ENCODE data around the gene PXN. TPM values are rescaled to one million over a fixed set of nuclear protein-coding genes. Genes with fewer than 3 reads are reported as not detected.
"Not testable (repeated sequence)": the region's sequence is repeated elsewhere in the genome, so short reads cannot be mapped to it uniquely, and the experiment has no call there.

The PXN gene
- total and polyA plus RNA-seq, 4 donors, result 6.0 to 13.1 (median 12.3) TPM

- H3K4me3 ChIP-seq (ENCODE audit: low read depth in 1 of 3, low read length in 3 of 3), result no peak overlapping the region
- no peaks in the 10 kb centered on the region for H3K9me3 ChIP-seq (ENCODE audit: control insufficient read depth in 4 of 4, low read length in 3 of 4)
- H3K27me3 ChIP-seq (ENCODE audit: control insufficient read depth in 4 of 4, insufficient read depth in 4 of 4, low read length in 3 of 4), result no peaks in the 10 kb centered on the region
- peaks cover 5 to 48% (median 26%) of the 10 kb centered on the region in 4 donors for H3K36me3 ChIP-seq (ENCODE audit: control insufficient read depth in 4 of 4, insufficient read depth in 3 of 4, low read depth in 1 of 4, low read length in 3 of 4)
- H3K4me1 ChIP-seq (ENCODE audit: control insufficient read depth in 4 of 4, insufficient read depth in 4 of 4, low read length in 3 of 4), result peaks cover 0 to 9% (median 6%) of the 10 kb centered on the region in 4 donors
- 95% methylated on average over 13 of the region's 13 CpGs for WGBS
- H3K9ac ChIP-seq (ENCODE audit: low read depth in 1 of 2, low read length in 2 of 2), result no peak overlapping the region
- TF ChIP-seq, protein P1, sequence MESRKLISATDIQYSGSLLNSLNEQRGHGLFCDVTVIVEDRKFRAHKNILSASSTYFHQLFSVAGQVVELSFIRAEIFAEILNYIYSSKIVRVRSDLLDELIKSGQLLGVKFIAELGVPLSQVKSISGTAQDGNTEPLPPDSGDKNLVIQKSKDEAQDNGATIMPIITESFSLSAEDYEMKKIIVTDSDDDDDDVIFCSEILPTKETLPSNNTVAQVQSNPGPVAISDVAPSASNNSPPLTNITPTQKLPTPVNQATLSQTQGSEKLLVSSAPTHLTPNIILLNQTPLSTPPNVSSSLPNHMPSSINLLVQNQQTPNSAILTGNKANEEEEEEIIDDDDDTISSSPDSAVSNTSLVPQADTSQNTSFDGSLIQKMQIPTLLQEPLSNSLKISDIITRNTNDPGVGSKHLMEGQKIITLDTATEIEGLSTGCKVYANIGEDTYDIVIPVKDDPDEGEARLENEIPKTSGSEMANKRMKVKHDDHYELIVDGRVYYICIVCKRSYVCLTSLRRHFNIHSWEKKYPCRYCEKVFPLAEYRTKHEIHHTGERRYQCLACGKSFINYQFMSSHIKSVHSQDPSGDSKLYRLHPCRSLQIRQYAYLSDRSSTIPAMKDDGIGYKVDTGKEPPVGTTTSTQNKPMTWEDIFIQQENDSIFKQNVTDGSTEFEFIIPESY (IDR thresholded peaks at IDR 0.05), result no peak
- no peak for TF ChIP-seq SP1 (IDR thresholded peaks at IDR 0.05)
- TF ChIP-seq GABPA (IDR thresholded peaks at IDR 0.05 in 1 of 2, conservative IDR thresholded peaks at IDR 0.05 in 1 of 2), result no peak
- no peak for TF ChIP-seq FOXA2 (IDR thresholded peaks at IDR 0.05)
- no peak overlapping the region for H3K27ac ChIP-seq (ENCODE audit: low read depth in 1 of 2, low read length in 2 of 2)
- DNase-seq (ENCODE audit: low spot score), result no peak
These were observed 55.7 kb downstream of the PXN start for GRCh38 chr12:120209851-120210250.

DNA sequence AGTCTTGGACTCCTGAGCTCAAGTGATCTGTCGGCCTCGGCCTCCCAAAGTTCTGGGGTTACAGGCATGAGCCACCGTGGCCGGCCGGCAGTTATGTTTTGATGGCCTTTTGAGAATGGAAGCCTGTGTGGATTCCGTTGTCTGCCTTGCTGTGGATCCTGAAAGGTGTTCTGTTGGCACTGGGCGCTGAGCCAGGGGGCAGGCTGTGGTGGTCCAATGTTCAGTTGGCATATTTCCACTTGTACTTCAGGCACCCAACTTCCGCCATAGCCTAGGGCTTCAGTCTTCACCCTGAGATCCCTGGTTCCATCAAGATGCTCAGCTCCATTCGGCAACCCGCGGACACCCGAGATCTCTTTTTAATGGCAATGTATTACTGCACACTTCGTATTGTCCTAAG is 58.3 kb downstream of the PXN start:
- H3K27ac ChIP-seq (ENCODE audit: low read depth in 1 of 2, low read length in 2 of 2), result no peak overlapping the region
- TF ChIP-seq HNF4A (conservative IDR thresholded peaks at IDR 0.05) (peak; percentile 62 to 78), SP1 (IDR thresholded peaks at IDR 0.05) (peak; percentile 54), YY1 (IDR thresholded peaks at IDR 0.05) (peak; percentile 23), HNF4G (IDR thresholded peaks at IDR 0.05) (peak; percentile 64)
- TF ChIP-seq, protein P2, sequence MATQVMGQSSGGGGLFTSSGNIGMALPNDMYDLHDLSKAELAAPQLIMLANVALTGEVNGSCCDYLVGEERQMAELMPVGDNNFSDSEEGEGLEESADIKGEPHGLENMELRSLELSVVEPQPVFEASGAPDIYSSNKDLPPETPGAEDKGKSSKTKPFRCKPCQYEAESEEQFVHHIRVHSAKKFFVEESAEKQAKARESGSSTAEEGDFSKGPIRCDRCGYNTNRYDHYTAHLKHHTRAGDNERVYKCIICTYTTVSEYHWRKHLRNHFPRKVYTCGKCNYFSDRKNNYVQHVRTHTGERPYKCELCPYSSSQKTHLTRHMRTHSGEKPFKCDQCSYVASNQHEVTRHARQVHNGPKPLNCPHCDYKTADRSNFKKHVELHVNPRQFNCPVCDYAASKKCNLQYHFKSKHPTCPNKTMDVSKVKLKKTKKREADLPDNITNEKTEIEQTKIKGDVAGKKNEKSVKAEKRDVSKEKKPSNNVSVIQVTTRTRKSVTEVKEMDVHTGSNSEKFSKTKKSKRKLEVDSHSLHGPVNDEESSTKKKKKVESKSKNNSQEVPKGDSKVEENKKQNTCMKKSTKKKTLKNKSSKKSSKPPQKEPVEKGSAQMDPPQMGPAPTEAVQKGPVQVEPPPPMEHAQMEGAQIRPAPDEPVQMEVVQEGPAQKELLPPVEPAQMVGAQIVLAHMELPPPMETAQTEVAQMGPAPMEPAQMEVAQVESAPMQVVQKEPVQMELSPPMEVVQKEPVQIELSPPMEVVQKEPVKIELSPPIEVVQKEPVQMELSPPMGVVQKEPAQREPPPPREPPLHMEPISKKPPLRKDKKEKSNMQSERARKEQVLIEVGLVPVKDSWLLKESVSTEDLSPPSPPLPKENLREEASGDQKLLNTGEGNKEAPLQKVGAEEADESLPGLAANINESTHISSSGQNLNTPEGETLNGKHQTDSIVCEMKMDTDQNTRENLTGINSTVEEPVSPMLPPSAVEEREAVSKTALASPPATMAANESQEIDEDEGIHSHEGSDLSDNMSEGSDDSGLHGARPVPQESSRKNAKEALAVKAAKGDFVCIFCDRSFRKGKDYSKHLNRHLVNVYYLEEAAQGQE (IDR thresholded peaks at IDR 0.05), result no peak
- no peak for DNase-seq (ENCODE audit: low spot score)
- H3K36me3 ChIP-seq (ENCODE audit: control insufficient read depth in 4 of 4, insufficient read depth in 3 of 4, low read depth in 1 of 4, low read length in 3 of 4), result peaks cover 5 to 24% (median 13%) of the 10 kb centered on the region in 4 donors
- H3K9me3 ChIP-seq (ENCODE audit: control insufficient read depth in 4 of 4, low read length in 3 of 4), result no peaks in the 10 kb centered on the region
- 72% methylated on average over 13 of the region's 13 CpGs for WGBS
- H3K4me1 ChIP-seq (ENCODE audit: control insufficient read depth in 4 of 4, insufficient read depth in 4 of 4, low read length in 3 of 4), result peaks cover 0 to 9% (median 7%) of the 10 kb centered on the region in 4 donors
- no peak overlapping the region for H3K9ac ChIP-seq (ENCODE audit: low read depth in 1 of 2, low read length in 2 of 2)
- no peak overlapping the region for H3K4me3 ChIP-seq (ENCODE audit: low read depth in 1 of 3, low read length in 3 of 3)
- H3K27me3 ChIP-seq (ENCODE audit: control insufficient read depth in 4 of 4, insufficient read depth in 4 of 4, low read length in 3 of 4), result no peaks in the 10 kb centered on the region

- Histone ChIP-seq H3K4me1 (ENCODE audit: control insufficient read depth in 4 of 4, insufficient read depth in 4 of 4, low read length in 3 of 4) (peaks cover 0 to 12% (median 10%) of the 10 kb centered on the region in 4 donors), H3K36me3 (ENCODE audit: control insufficient read depth in 4 of 4, insufficient read depth in 3 of 4, low read depth in 1 of 4, low read length in 3 of 4) (peaks cover 3 to 19% (median 10%) of the 10 kb centered on the region in 4 donors)
- not testable (repeated sequence) for H3K4me3 ChIP-seq (ENCODE audit: low read depth in 1 of 3, low read length in 3 of 3); DNase-seq (ENCODE audit: low spot score); H3K9ac ChIP-seq (ENCODE audit: low read depth in 1 of 2, low read length in 2 of 2); H3K27ac ChIP-seq (ENCODE audit: low read depth in 1 of 2, low read length in 2 of 2); H3K9me3 ChIP-seq (ENCODE audit: control insufficient read depth in 4 of 4, low read length in 3 of 4); H3K27me3 ChIP-seq (ENCODE audit: control insufficient read depth in 4 of 4, insufficient read depth in 4 of 4, low read length in 3 of 4)
- 98% methylated on average over 5 of the region's 5 CpGs for WGBS
These were observed 58.7 kb downstream of the PXN start for GRCh38 chr12:120206781-120207180.
